Astrocyte of the cerebellum (primary cell): ENCODE data around the gene GREB1L.

Experiments used
- DNase-seq: peaks from one replicate; pipeline ENCODE4 v3.0.0-alpha.2; 2011; ENCODE audit warnings: low read depth
- H3K4me3 ChIP-seq: 2 replicates; pipeline ENCODE4 v1.5.1; 2011; ENCODE audit warnings: mild to moderate bottlenecking, low read depth, low read length, moderate library complexity
- in situ Hi-C: cut with HindIII; loops from 2 replicates; pipeline ENCODE4 v1.10.0; 2017; ENCODE audit warnings: low sequenced_read_pairs
- TF ChIP-seq, protein P1 (sequence below): IDR thresholded peaks from 2 replicates; pipeline ENCODE4 v1.5.1; 2012; ENCODE audit warnings: low read length, low read depth, moderate library complexity, mild to moderate bottlenecking; ENCODE audit errors: missing control alignments

Gene GREB1L

DNA sequence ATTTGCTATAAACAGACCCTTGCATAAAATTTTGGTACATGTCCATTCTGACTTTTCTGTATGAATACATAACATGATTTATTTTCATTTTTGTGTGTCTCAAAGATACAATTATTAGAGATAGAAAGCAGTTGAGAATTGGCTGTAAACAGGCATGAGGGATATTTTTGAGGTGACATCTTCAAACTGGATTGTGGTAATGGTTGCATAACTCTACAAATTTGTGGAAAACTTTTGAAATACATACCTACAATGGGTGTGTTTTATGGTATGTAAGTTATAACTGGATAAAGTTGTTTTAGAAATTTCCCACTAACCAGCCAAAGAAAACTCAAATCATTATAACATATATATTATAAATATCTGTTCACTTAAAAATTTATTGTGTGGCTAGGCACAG is 39.6 kb downstream of the GREB1L start:
- in situ Hi-C loops = no loop called here
- no peak overlapping the region for H3K4me3 ChIP-seq
- no peak for DNase-seq
- TF ChIP-seq, protein P1, sequence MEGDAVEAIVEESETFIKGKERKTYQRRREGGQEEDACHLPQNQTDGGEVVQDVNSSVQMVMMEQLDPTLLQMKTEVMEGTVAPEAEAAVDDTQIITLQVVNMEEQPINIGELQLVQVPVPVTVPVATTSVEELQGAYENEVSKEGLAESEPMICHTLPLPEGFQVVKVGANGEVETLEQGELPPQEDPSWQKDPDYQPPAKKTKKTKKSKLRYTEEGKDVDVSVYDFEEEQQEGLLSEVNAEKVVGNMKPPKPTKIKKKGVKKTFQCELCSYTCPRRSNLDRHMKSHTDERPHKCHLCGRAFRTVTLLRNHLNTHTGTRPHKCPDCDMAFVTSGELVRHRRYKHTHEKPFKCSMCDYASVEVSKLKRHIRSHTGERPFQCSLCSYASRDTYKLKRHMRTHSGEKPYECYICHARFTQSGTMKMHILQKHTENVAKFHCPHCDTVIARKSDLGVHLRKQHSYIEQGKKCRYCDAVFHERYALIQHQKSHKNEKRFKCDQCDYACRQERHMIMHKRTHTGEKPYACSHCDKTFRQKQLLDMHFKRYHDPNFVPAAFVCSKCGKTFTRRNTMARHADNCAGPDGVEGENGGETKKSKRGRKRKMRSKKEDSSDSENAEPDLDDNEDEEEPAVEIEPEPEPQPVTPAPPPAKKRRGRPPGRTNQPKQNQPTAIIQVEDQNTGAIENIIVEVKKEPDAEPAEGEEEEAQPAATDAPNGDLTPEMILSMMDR = no peak

DNA sequence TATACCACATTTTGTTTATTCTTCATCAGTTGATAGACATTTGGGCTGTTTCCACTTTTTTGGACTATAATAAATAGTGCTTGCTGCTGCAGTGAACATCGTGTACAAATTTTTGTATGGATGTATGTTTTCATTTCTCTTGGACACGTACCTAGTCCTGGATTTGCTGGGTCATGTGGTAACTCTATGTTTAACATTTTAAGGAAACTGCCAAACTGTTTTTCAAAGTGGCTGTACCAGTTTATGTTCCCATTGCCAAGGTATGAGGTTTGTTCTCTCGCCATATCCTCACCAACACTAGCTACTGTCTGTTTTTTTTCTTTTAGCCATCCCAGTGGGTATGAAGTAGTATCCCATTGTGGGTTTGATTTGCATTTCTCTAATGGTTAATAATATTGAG is 42.5 kb downstream of the GREB1L start:
- in situ Hi-C loops = no loop called here
- TF ChIP-seq, protein P1 = no peak
- no peak for DNase-seq
- no peak overlapping the region for H3K4me3 ChIP-seq

DNA sequence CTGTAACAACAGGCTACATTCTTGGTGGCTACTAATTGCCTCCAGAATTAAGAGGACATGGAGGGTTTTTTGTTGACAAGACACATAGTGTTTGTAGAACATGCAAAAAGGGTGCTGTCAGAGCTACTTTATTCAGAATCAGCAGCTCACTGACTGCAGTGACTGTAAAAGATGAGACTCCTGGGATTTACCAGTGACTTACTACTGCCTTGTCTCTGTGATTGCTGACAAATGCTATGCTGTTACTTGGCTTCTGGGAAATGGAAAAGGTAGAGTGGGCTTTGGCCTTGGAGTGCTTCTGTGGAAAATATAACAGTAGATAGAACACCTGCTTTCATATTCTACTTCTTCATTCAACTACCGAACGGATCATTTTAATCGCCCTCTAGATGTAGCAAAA is 47.8 kb downstream of the GREB1L start:
- no peak overlapping the region for H3K4me3 ChIP-seq
- no peak for DNase-seq
- TF ChIP-seq, protein P1 = no peak
- in situ Hi-C loops = no loop called here

DNA sequence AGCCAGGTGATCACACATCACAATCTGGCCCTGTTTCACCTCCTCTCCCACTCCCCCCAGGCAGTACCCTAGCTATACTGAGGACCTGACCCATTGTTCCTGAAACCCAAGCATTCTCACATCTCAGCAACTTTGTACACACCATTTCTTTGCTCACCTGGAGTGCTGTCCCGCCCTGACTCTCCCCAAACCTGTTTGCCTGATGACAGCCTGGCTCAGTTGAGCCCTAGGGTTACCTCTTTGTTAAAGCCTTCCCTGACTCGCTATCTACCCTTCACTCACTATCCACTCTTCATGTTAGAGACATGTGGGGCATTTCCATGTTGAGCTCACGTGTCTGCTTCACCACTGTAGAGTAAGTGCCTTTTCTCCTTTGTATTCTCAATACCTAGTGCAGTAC is 49.1 kb downstream of the GREB1L start:
- DNase-seq = no peak
- TF ChIP-seq, protein P1 = no peak
- H3K4me3 ChIP-seq = no peak overlapping the region
- in situ Hi-C loops = no loop called here

DNA sequence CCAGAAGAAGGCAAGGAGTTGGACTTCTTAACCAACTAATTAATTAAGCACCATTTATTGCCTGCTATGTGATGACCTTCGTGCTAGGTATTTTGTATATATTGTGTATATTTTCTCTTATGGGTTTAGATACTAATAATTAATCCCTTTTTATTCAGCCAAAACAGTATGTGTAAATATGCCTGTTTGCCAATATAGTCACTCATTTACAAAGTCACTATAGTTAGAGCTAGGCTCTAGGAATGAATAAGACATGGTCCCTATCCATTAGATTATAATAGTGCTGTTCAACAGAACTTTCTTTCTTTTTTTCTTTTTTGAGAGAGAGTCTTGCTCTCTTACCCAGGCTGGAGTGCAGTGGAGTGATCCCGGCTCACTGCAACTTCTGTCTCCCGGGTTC is 51.4 kb downstream of the GREB1L start:
- no peak for DNase-seq
- in situ Hi-C loops = no loop called here
- H3K4me3 ChIP-seq = no peak overlapping the region
- TF ChIP-seq, protein P1 = no peak

DNA sequence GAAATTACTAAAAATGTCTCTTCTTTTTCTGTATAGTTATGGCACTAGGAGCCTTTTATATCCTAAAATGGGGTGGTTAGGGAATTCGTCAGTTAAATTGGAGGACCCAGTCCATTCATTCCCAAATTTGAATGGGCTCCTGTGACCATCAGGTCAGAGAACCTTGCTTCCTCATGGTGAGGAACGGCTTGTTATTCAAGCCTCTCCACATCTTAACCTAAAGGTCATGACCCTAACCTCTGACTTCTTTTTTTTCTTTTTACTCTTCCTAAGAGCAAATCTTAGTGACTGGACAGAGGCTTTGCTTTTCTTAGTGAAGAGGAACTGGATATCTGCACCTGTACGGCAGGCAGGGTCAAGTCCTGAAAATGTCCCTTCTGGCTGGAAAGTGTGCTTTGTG is 53.1 kb downstream of the GREB1L start:
- in situ Hi-C loops = no loop called here
- no peak for DNase-seq
- TF ChIP-seq, protein P1 = no peak
- no peak overlapping the region for H3K4me3 ChIP-seq

DNA sequence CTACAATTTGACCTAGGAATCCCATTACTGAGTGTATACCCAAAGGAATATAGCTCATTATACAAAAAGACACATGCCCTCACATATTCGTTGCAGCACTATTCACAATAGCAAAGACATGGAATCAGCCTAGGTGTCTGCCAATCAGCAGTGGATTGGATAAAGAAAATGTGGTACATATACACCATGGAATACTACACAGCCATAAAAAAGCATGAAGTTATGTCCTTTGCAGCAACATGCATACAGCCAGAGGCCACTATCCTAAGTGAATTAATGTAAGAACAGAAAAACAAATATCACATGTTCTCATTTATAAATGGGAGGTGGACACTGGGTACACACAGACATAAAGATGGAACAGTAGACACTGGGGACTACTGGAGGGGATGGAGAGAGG is 54.0 kb downstream of the GREB1L start:
- in situ Hi-C loops = no loop called here
- H3K4me3 ChIP-seq = no peak overlapping the region
- DNase-seq = no peak
- TF ChIP-seq, protein P1 = no peak
